ENCODE measurements around the gene CRYM.
"Not testable (repeated sequence)": the region's sequence is repeated elsewhere in the genome, so short reads cannot be mapped to it uniquely, and the experiment has no call there.

Gene CRYM

DNA sequence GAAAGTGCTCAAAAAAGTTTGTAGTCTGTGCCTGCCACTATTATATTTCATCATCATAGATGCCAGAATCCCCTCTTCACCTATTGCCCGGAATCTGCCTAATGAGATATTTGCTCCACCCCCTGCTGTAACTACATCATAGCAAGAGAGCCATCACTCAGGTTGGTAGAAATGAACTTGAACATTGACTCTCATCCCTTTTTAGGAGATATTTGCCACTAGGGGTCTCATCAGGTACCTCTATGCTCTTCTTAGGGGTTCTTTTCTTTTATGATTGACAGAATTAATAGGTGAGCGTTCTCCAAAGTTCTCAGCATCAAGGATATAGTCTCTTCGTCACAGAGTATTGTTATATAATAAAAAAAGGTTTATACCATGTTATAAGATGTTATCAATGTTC, 24.6 kb downstream of the CRYM start:
- no peak for DNase-seq (ENCODE audit: low read depth)
- TF ChIP-seq, protein P1, sequence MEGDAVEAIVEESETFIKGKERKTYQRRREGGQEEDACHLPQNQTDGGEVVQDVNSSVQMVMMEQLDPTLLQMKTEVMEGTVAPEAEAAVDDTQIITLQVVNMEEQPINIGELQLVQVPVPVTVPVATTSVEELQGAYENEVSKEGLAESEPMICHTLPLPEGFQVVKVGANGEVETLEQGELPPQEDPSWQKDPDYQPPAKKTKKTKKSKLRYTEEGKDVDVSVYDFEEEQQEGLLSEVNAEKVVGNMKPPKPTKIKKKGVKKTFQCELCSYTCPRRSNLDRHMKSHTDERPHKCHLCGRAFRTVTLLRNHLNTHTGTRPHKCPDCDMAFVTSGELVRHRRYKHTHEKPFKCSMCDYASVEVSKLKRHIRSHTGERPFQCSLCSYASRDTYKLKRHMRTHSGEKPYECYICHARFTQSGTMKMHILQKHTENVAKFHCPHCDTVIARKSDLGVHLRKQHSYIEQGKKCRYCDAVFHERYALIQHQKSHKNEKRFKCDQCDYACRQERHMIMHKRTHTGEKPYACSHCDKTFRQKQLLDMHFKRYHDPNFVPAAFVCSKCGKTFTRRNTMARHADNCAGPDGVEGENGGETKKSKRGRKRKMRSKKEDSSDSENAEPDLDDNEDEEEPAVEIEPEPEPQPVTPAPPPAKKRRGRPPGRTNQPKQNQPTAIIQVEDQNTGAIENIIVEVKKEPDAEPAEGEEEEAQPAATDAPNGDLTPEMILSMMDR (IDR thresholded peaks at IDR 0.05; ENCODE audit: low read depth, low read length, missing control alignments), result no peak

DNA sequence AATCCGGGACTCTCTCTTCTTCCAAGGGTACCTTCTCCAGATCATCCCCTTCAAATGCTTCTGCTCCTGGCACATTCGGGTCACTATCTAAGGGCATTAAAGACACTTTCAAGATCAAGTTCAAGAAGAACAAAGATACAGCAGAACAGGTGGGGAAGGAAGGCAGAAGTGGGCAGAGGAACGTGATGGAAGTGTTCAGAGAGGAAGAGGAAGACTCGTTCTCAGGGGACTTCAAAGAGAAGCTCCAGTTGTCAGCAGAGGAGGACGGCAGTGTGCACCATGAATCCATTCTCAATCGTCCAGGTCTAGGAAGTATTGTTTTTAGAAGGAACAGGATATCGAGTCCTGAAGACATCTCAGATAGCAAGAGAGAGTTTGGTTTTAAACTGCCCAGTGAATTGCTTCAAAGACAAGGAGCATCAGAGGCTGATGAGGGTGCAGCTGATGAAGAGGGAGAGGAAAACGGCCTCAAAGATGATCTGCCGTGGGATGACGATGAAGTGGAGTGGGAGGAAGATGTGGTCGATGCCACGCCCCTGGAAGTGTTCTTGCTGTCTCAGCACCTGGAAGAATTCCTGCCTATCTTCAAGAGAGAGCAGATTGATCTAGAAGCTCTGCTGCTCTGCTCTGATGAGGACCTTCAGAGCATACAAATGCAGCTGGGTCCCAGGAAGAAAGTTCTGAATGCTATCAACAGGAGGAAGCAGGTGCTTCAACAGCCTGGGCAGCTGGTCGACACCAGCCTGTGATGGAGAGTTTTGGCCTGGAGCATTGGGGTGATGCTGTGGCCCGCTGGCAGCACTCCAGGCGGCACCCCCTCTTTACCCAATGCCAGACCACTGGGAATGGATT, 27.8 kb downstream of the CRYM start:
- no peak for DNase-seq (ENCODE audit: low read depth)
- TF ChIP-seq, protein P1 (IDR thresholded peaks at IDR 0.05; ENCODE audit: low read depth, low read length, missing control alignments), result no peak
- no peak overlapping the region for H3K4me3 ChIP-seq (ENCODE audit: low read depth, low read length)

More for the DNA sequence above, 24.6 kb downstream of the CRYM start:
- H3K4me3 ChIP-seq (ENCODE audit: low read depth, low read length), result no peak overlapping the region

DNA sequence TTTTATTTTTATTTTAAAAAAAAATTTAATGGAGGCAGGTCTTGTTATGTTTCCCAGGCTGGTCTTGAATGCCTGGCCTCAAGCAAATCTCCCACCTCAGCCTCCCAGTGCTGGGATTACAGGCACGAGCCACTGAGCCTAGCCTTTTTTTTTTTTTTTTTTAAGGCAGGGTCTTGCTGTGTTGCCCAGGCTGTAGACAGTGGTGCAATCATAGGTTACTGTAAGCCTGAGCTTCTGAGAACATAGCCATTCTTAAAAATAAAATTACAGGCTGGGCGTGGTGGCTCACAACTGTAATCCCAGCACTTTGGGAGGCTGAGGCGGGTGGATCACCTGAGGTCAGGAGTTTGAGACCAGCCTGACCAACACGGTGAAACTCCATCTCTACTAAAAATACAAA, 29.9 kb downstream of the CRYM start:
- not testable (repeated sequence) for DNase-seq (ENCODE audit: low read depth); H3K4me3 ChIP-seq (ENCODE audit: low read depth, low read length)

DNA sequence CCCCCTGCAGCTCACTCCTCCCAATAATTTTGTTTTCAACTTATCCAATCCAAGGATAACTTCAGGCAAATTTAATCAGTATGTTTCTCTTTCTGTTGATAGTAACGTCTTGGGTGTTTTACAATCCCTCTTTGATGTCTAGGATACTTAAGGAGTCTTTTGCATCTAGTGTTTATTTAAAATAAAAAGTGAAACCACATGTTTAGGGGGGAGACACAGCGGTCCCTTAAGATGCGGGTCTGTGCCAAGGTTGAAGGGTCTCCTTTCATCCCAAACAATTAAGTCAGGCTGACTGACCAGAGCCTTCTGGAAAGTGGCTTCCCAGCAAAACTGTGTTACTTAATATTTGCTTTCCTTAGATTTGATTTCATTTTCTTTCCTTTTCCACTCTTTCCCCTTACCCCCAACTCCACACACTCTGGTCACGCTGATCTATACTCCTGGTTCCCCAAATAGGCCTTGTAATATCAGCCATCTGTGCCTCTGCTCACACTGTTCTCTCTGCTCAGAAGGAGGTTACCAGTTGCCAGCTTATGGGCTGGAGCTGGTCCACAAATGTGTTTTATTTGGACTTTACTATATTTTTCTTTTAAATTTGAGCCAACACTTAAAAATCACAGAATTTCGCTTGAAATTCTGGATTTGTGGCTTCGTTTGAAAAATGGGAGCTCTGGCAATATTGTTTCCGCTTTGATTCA, 33.4 kb downstream of the CRYM start:
- DNase-seq (ENCODE audit: low read depth), result no peak
- TF ChIP-seq, protein P1 (IDR thresholded peaks at IDR 0.05; ENCODE audit: low read depth, low read length, missing control alignments), result no peak
- H3K4me3 ChIP-seq (ENCODE audit: low read depth, low read length), result no peak overlapping the region

DNA sequence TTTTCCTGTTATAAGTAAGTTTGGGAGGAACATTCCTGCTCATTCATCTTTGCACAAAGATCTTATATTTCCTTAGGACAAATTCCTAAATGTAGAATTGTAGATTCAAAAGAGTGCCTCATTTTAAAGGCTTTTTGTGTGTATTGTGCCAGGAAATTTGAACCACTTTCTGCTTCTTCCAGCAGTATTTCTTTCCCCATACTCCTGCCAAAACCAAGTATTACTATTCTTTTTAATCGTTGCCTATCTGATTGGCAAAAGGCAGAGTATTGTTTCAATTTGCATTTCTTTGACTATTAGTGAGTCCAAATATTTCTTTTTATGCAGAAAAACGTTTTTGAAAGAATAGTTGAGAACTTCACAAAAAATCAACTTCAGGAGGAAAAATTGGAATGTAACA, 35.3 kb downstream of the CRYM start:
- TF ChIP-seq, protein P1 (IDR thresholded peaks at IDR 0.05; ENCODE audit: low read depth, low read length, missing control alignments), result no peak
- no peak for DNase-seq (ENCODE audit: low read depth)
- no peak overlapping the region for H3K4me3 ChIP-seq (ENCODE audit: low read depth, low read length)

DNA sequence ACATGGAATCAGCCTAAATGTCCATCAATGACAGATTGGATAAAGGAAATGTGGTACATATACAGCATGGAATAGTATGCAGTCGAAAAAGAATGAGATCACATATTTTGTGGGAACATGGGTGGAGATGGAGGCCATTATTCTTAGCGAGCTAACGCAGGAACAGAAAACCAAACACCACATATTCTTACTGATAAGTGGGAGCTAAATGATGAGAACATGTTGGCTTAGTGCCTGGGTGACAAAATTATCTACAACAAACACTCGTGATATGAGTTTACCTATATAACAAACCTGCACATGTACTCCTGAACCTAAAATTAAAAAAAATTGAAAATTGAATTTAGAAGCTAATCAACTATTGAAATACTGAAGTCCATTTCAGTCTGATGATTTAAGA, 38.4 kb downstream of the CRYM start:
- TF ChIP-seq, protein P1 (IDR thresholded peaks at IDR 0.05; ENCODE audit: low read depth, low read length, missing control alignments), result no peak
- no peak for DNase-seq (ENCODE audit: low read depth)
- H3K4me3 ChIP-seq (ENCODE audit: low read depth, low read length), result no peak overlapping the region

DNA sequence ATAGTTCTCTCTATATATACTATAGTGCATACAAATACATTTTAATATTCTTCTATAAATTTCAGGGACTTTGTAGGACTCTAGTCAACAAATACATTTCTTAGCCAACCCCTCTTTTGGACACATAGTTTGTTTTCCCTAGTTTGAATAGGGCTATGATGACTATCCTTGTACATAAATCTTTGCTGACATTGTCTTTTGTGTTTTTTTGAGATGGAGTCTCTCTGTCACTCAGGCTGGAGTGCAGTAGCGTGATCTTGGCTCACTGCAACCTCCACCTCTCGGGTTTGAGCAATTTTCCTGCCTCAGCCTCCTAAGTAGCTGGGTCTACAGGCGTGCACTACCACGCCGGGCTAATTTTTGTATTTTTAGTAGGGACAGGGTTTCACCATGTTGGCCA, 41.3 kb downstream of the CRYM start:
- H3K4me3 ChIP-seq (ENCODE audit: low read depth, low read length), result no peak overlapping the region
- TF ChIP-seq, protein P1 (IDR thresholded peaks at IDR 0.05; ENCODE audit: low read depth, low read length, missing control alignments), result no peak
- DNase-seq (ENCODE audit: low read depth), result no peak

Data from GM12864 (cell line).